Measurements from ENCODE around the gene FRMD5. TPM values are rescaled to one million over a fixed set of nuclear protein-coding genes. Genes with fewer than 3 reads are reported as not detected.

FRMD5 gene
- polyA plus RNA-seq, 1 donor (not counting 4 experiments of a cell fraction or from before 2014, with no cell fraction given) = 7.3 TPM

- dilution Hi-C loops (cut with MboI; ENCODE audit: extremely low pct_ligation_motif_present, low sequenced_read_pairs) = no loop called here
- no peak overlapping the region for H2AFZ ChIP-seq (ENCODE audit: control insufficient read depth, low read length)
Measured at GRCh38 chr15:44075535-44075934, 119.5 kb downstream of the FRMD5 start.

GRCh38 chr15:44069489-44069888 lies 125.6 kb downstream of the FRMD5 start:
- DNase-seq (ENCODE audit: low read depth, low spot score) (no peak), FAIRE-seq (peak; percentile 74)
- TF ChIP-seq EZH2 (IDR thresholded peaks at IDR 0.05; ENCODE audit: low read length) = no peak
- TF ChIP-seq, protein P1, sequence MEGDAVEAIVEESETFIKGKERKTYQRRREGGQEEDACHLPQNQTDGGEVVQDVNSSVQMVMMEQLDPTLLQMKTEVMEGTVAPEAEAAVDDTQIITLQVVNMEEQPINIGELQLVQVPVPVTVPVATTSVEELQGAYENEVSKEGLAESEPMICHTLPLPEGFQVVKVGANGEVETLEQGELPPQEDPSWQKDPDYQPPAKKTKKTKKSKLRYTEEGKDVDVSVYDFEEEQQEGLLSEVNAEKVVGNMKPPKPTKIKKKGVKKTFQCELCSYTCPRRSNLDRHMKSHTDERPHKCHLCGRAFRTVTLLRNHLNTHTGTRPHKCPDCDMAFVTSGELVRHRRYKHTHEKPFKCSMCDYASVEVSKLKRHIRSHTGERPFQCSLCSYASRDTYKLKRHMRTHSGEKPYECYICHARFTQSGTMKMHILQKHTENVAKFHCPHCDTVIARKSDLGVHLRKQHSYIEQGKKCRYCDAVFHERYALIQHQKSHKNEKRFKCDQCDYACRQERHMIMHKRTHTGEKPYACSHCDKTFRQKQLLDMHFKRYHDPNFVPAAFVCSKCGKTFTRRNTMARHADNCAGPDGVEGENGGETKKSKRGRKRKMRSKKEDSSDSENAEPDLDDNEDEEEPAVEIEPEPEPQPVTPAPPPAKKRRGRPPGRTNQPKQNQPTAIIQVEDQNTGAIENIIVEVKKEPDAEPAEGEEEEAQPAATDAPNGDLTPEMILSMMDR (optimal IDR thresholded peaks at IDR 0.05 in 1 of 3, IDR thresholded peaks at IDR 0.05 in 1 of 3, conservative IDR thresholded peaks at IDR 0.05 in 1 of 3; ENCODE audit: extremely low read depth in 1 of 3, insufficient read depth in 2 of 3, low read length in 3 of 3) = no peak
- no peak overlapping the region for H3K4me3 ChIP-seq (ENCODE audit: control insufficient read depth in 2 of 3, extremely low read depth in 1 of 3, insufficient read depth in 2 of 3, low read depth in 1 of 3, low read length in 3 of 3)
- no peak overlapping the region for H3K27ac ChIP-seq (ENCODE audit: control insufficient read depth, insufficient read depth, low read length)
- H4K20me1 ChIP-seq (ENCODE audit: control insufficient read depth, extremely low read depth, insufficient read depth, low read length) = no peaks in the 10 kb centered on the region
- H3K9me3 ChIP-seq (ENCODE audit: control insufficient read depth, low read depth, low read length) = no peaks in the 10 kb centered on the region
- dilution Hi-C loops (cut with MboI; ENCODE audit: extremely low pct_ligation_motif_present, low sequenced_read_pairs) = no loop called here
- H3K4me2 ChIP-seq (ENCODE audit: control insufficient read depth, extremely low read depth, insufficient read depth, low read depth, low read length) = no peak overlapping the region
- peaks cover 11% of the 10 kb centered on the region for H3K4me1 ChIP-seq (ENCODE audit: control insufficient read depth, extremely low read depth, insufficient read depth, low read length)
- H2AFZ ChIP-seq (ENCODE audit: control insufficient read depth, low read length) = no peak overlapping the region
- H3K27me3 ChIP-seq (ENCODE audit: control insufficient read depth, extremely low read depth, insufficient read depth, low read length) = no peaks in the 10 kb centered on the region
- peaks cover 11% of the 10 kb centered on the region for H3K79me2 ChIP-seq (ENCODE audit: control insufficient read depth, insufficient read depth, low read length)
- H3K9ac ChIP-seq (ENCODE audit: control insufficient read depth, extremely low read depth, insufficient read depth, low read length) = no peak overlapping the region
- H3K36me3 ChIP-seq (ENCODE audit: control insufficient read depth in 2 of 2, extremely low read depth in 1 of 2, insufficient read depth in 2 of 2, low read length in 2 of 2) = peaks cover 0 to 3% of the 10 kb centered on the region in 2 experiments
- no peaks in the 10 kb centered on the region for H3K9me1 ChIP-seq (ENCODE audit: control insufficient read depth, extremely low read depth, insufficient read depth, low read length)

More at GRCh38 chr15:44075535-44075934, 119.5 kb downstream of the FRMD5 start:
- no peaks in the 10 kb centered on the region for H3K9me1 ChIP-seq (ENCODE audit: control insufficient read depth, extremely low read depth, insufficient read depth, low read length)
- peaks cover 30% of the 10 kb centered on the region for H3K4me1 ChIP-seq (ENCODE audit: control insufficient read depth, extremely low read depth, insufficient read depth, low read length)
- no peak overlapping the region for H3K9ac ChIP-seq (ENCODE audit: control insufficient read depth, extremely low read depth, insufficient read depth, low read length)
- H3K9me3 ChIP-seq (ENCODE audit: control insufficient read depth, low read depth, low read length) = peaks cover 6% of the 10 kb centered on the region
- TF ChIP-seq EZH2 (IDR thresholded peaks at IDR 0.05; ENCODE audit: low read length) = no peak
- TF ChIP-seq, protein P1 (optimal IDR thresholded peaks at IDR 0.05 in 1 of 3, IDR thresholded peaks at IDR 0.05 in 1 of 3, conservative IDR thresholded peaks at IDR 0.05 in 1 of 3; ENCODE audit: extremely low read depth in 1 of 3, insufficient read depth in 2 of 3, low read length in 3 of 3) = no peak
- peak overlapping the region; percentile 78 for H3K27ac ChIP-seq (ENCODE audit: control insufficient read depth, insufficient read depth, low read length)
- FAIRE-seq = peak; percentile 90
- no peak overlapping the region for H3K4me3 ChIP-seq (ENCODE audit: control insufficient read depth in 2 of 3, extremely low read depth in 1 of 3, insufficient read depth in 2 of 3, low read depth in 1 of 3, low read length in 3 of 3)
- H3K79me2 ChIP-seq (ENCODE audit: control insufficient read depth, insufficient read depth, low read length) = peaks cover 18% of the 10 kb centered on the region
- peaks cover 0 to 3% of the 10 kb centered on the region in 2 experiments for H3K36me3 ChIP-seq (ENCODE audit: control insufficient read depth in 2 of 2, extremely low read depth in 1 of 2, insufficient read depth in 2 of 2, low read length in 2 of 2)
- H4K20me1 ChIP-seq (ENCODE audit: control insufficient read depth, extremely low read depth, insufficient read depth, low read length) = no peaks in the 10 kb centered on the region
- H3K4me2 ChIP-seq (ENCODE audit: control insufficient read depth, extremely low read depth, insufficient read depth, low read depth, low read length) = peak overlapping the region; percentile 63
- no peaks in the 10 kb centered on the region for H3K27me3 ChIP-seq (ENCODE audit: control insufficient read depth, extremely low read depth, insufficient read depth, low read length)
- peak; percentile 55 for DNase-seq (ENCODE audit: low read depth, low spot score)

All from keratinocyte (primary cell).